Fibroblast of skin of right biceps (primary cell): ENCODE results near the gene SERF1B.
"Not testable (repeated sequence)": the region's sequence is repeated elsewhere in the genome, so short reads cannot be mapped to it uniquely, and the experiment has no call there.

ENCODE experiments used
- DNase-seq: peaks from one replicate; pipeline ENCODE4 v3.0.0-alpha.2; 2013

The SERF1B gene

DNA sequence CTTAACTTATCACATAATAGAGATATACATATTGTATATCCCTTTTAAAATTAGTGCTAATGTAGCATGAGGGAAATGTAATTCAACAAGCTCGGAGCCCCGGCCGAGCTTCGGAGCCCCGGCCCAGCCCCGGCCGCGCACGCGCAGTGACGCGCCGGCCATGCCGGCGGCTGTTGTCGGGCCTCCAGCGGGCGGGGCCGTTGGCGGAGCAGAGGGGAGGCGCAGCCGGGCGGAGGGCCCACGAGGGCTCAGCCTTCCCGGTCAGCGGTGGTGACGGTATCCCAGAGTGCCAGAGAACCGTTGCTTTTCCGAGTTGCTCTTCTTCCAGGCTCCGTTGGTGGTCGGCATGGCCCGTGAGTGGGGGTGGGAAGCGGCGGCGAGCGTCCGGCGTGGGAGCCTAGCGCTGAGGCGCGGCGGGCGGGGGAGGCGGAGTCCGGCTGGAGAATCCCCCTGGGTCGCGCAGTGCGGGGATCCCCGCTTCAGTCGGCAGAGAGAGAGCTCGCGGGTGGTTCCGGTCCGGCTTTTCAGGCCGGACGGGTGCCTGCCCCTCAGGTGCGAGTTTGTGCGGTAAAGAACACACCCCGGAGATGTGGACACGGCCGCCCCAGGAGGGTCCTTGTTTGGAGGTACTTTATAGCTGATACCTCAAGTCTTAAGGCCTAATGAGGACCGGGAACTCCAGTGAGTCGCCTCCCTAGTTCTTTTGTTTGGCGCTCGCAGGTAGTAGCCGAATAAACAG is at the start of gene SERF1B:
Gene SERF1B (plus strand): TSS at position 146 of the 739 bp plus-strand sequence. CDS start 201 bp downstream, at position 347.
- DNase-seq: not testable (repeated sequence)

DNA sequence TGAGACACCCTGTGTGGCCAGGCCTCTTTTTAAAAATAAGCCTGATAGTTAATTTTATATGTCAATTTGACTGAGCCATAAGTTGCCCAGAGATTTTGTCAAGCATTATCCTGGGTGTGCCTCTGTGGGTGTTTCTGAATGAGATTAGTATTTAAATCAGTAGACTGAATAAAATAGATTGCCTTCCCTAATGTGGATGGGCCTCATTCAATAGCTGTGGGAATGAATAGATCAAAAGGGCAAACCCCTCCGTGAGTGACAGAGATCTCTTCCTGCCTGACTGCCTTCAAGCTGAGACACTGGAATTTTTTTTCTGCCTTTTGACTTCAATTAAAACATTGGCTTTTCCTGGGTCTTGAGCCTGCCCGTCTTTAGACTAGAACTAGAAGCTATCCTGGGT is 33.3 kb upstream of the SERF1B start:
- DNase-seq: not testable (repeated sequence)

DNA sequence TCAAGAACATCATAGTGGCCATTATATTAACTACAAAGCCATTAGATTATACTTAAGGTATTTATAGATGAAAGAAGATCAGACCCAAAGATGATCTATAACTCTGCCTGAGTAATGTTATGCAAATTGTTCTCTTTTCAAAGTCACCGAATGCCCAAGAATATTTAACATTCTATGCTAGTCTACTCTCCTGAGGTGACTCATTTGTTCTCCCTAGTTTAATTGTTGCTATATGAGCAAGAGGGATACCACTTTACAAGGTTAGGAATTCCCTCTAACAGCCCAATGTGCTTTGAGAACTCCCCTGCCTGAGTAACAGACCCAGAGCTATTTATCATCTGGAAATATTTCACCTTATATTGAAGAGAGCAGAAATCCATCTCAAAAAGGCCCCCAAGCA is 29.5 kb upstream of the SERF1B start:
- not testable (repeated sequence) for DNase-seq

DNA sequence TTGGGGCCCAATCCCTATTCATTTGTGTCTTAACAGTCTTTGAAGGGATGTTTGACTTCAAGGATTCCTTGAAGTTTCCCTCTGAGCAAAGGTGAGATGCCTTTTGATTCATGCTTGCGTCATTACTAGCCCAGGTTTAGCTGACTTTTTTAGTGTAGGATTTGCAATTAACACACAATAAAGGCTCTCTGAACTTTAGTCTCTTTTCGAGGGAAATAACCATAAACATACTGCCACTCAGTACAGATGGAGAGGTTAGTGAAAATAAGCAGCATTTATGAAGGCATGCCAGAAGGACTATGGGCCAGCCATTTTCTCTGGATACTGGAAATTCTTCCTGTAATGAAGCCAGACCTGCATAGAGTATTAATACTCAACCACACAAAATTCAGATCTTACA is 4.4 kb upstream of the SERF1B start:
- not testable (repeated sequence) for DNase-seq

DNA sequence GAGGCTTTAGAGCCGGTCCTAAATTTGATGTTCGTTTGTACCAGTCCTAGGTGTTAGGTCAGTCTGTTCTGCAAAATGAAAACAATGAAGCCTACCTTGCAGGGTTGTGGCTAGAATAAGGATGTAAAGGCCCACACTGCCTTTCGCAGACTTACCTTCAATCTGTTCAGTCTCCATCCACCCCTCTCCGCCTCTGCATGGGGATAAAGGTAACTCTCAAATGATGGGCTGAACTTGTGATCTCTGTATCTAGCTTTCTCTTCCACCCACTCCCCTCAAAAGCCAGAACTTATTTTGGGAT is 744 bp downstream of the SERF1B start:
- DNase-seq: not testable (repeated sequence)

DNA sequence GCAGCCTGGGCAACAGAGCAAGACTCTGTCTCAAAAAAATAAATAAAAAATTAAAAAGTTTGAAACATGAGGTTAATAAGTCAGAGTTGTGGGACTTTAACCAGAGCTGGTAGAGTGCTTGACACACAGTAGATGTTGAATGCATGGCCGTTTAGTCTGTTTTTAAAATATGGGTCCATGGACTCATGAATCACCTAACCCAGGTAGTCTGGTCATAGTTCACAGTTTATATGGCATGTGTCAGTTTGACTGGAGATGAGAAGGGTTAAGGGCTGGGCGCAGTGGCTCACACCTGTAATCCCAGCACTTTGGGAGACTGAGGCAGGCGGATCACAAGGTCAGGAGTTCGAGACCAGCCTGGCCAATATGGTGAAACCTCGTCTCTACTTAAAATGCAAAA is 6.2 kb downstream of the SERF1B start:
- not testable (repeated sequence) for DNase-seq

DNA sequence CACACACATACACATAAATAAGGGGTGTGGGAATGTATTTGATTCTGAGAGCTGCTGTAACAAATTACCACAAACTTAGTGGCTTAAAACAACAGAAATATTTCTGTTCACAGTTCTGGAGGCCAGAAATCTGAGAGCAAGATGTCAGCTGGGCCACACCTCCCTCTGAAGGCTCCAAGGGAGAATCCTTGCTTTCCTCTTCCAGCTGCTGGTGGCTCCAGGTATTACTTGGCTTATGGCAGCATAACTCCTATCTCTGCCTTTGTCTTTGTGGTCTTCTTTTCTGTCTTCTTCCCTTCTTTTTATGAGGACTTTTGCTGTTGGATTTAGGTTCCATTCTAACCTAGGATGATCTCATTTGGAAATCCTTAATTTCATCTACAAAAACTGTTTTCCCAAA is 16.4 kb downstream of the SERF1B start:
- DNase-seq: not testable (repeated sequence)

DNA sequence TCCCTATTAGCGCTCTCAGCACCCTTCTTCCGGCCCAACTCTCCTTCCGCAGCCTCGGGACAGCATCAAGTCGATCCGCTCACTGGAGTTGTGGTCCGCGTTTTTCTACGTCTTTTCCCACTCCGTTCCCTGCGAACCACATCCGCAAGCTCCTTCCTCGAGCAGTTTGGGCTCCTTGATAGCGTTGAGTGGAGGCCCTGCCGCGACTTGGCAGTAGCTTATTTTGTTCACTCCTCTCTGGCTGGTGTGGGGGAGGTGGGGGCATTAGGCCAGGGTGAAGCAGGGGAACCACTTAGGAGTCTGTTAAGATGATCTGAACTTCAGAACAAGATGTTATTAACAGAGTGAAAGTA is 24.7 kb downstream of the SERF1B start:
- DNase-seq: not testable (repeated sequence)

DNA sequence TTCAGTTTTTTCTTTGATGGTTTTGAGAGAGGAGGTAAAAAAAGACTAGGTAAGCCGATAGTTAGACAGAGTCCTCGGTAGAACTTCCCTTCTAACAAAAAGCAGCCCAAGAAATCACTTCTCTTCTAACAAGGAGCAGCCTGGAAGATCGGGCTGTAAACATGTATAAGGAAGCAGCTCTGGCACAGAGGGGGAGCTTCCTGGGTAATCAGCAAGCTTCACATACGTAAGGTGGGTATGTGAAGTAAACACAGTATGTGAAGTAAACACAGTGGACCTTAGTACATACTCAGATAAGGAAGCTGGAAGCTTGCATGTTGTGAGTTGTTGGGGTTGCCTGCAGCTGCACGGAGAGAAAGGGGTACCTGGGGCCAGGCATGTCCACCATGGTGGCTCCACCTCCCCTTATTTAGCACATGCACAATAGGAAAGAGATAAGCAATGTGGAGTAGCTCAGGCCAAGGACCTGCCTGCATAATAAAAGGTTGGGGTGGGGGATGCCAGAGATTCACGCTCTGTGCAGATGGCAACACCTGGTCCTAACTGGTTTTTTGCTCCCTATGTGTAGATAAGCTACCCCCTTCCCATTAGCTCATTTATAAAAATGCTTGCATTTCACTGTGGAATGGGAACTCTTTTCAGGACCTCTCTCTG is 31.4 kb downstream of the SERF1B start:
- DNase-seq: not testable (repeated sequence)

DNA sequence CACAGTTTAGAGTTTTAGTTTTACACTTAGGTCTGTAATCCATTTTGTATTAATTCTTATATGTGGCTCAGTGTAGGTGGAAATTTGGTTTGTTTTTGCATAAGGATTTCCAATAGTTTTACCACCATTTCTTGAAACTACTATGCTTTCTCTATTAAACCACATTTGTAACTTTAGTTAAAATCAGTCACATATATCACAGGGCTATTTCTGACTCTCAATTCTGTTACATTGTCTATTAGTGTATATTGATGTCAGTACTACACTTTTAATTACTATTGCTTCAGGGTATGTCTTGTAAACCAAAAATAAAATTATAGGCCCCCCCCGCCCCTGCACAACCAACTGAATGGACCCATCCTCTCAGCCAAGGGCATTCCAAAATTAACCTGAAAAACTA is 32.1 kb downstream of the SERF1B start:
- not testable (repeated sequence) for DNase-seq

DNA sequence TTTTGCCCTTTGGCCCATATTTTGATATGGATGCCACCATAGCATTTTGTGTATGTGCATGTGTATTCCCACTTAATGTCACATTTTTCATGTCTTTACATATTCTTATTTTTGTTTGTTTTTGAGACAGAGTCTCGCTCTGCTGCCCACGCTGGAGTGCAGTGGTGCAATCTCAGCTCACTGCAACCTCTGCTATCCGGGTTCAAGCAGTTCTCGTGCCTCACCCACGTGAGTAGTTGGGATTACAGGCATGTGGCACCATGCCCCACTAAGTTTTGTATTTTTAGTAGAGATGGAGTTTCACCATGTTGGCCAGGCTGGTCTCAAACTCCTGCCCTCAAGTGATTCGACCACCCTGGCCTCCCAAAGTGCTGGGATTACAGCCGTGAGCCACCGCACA is 52.6 kb downstream of the SERF1B start:
- not testable (repeated sequence) for DNase-seq

DNA sequence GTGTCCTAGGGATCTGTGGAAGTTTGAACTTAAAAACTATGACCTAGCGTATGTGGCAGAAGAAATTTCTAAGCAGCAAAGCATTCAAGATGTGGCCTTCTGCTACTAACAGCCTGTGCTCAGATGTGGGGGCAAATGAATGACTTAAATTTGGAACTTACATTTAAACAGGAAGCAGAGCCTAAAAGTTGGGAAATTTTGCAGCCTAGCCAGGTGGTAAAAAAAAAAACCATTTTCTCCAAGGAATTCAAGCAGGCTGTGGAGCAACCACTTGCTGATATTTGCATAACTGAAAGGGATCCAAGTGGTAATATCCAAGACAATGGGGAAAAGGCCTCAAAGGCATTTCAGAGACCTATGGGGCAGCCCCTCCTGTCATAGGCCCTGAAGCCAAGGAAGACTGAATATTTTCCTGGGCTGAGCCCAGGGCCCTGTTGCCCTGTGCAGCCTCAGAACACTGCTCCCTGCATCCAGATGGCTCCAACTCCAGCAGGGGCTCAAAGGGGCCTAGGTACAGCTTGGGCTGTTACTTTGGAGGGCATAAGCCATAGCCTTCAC is 63.9 kb downstream of the SERF1B start:
- not testable (repeated sequence) for DNase-seq

DNA sequence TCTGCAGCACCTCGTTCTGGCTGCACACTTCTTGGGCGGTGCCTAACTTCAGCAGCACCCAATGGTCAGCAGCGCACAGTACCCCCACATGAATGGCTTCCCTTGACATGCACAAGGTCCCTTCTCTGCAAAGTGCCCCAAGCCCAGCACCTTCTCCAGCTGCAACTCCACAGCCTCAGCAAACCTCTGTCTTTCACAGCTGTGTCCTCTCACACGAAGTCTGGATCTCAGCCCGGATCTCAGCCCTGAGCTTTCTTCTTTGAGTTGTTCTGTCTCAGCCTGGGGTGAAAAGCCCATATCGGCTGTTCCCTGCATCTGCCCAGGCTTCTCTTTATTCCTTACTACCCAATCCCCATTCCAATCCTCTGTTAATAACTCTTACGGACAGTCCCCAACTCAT is 66.7 kb downstream of the SERF1B start:
- DNase-seq: not testable (repeated sequence)
